HCT116 (cell line): Measurements from ENCODE around the gene TRIM73.
"Not testable (repeated sequence)": the region's sequence is repeated elsewhere in the genome, so short reads cannot be mapped to it uniquely, and the experiment has no call there.

Experiments
- EZH2 ChIP-seq: fragments of 200-600 bp; sonication (generic); IDR thresholded peaks from 2 replicates; pipeline ENCODE4 v1.6.1; 2017; ENCODE audit warnings: antibody characterized with exemption, mixed run types
- JUND ChIP-seq: IDR thresholded peaks from 2 replicates; pipeline ENCODE4 v1.6.1; 2012
- POLR2AphosphoS5 ChIP-seq: IDR thresholded peaks from 2 replicates; pipeline ENCODE4 v1.6.1; 2011; ENCODE audit warnings: mild to moderate bottlenecking, low read depth, low read length, moderate library complexity
- TF ChIP-seq, protein P1 (sequence below), 3 experiments: fragments of 200-600 bp in 1 of 3; sonication (generic) in 1 of 3; IDR thresholded peaks in 2 of 3; conservative IDR thresholded peaks in 1 of 3; 2 replicates each; pipeline ENCODE4 v1.5.1; 2012 to 2017; ENCODE audit warnings: low read depth in 2 of 3, low read length in 2 of 3, antibody characterized with exemption in 1 of 3, borderline replicate concordance in 1 of 3, control low read depth in 1 of 3, mild to moderate bottlenecking in 1 of 3, mixed read lengths in 1 of 3, mixed run types in 1 of 3, moderate library complexity in 1 of 3; ENCODE audit not compliant: insufficient read depth in 1 of 3

DNA sequence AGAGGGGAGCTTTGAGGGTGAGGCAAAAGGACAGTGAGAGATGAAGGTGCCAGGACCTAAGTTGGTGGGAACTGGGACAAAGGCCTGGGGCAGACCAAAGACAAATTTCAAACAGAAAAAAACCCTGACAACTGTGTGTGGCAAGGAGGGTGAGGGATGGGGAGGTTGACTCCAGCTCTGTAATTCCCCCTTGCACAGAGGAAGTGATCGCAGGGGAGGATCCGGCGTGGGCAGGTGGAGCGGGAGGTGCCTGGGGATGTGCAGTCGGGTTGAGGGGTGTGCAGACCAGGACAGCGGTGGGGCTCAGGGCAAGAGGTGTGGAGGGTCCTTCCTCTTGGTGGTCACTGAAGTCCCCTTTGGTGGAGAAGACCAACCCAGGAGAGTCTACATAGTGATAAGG, 5.1 kb downstream of the TRIM73 start:
- TF ChIP-seq, protein P1, sequence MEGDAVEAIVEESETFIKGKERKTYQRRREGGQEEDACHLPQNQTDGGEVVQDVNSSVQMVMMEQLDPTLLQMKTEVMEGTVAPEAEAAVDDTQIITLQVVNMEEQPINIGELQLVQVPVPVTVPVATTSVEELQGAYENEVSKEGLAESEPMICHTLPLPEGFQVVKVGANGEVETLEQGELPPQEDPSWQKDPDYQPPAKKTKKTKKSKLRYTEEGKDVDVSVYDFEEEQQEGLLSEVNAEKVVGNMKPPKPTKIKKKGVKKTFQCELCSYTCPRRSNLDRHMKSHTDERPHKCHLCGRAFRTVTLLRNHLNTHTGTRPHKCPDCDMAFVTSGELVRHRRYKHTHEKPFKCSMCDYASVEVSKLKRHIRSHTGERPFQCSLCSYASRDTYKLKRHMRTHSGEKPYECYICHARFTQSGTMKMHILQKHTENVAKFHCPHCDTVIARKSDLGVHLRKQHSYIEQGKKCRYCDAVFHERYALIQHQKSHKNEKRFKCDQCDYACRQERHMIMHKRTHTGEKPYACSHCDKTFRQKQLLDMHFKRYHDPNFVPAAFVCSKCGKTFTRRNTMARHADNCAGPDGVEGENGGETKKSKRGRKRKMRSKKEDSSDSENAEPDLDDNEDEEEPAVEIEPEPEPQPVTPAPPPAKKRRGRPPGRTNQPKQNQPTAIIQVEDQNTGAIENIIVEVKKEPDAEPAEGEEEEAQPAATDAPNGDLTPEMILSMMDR (IDR thresholded peaks at IDR 0.05 in 2 of 3, conservative IDR thresholded peaks at IDR 0.05 in 1 of 3; ENCODE audit: borderline replicate concordance in 1 of 3, insufficient read depth in 1 of 3, low read depth in 2 of 3, low read length in 2 of 3), result not testable (repeated sequence)
- not testable (repeated sequence) for TF ChIP-seq JUND, EZH2, POLR2AphosphoS5
